HG03521 (cell line): ENCODE measurements around the gene LINC01488.

Source experiments
- ATAC-seq: cut with Tn5 transposase; IDR thresholded peaks from one replicate; pipeline ENCODE4 v1.9.1; 2021; ENCODE audit warnings: mild to moderate bottlenecking, moderate library complexity; ENCODE audit not compliant: unreplicated experiment

LINC01488 gene

GRCh38 chr11:69481393-69481844 lies at the start of gene LINC01488:
Gene LINC01488 (plus strand): TSS chr11:69481663.
- ATAC-seq = no peak

GRCh38 chr11:69431893-69432738 lies 49.3 kb upstream of the LINC01488 start:
- no peak for ATAC-seq

GRCh38 chr11:69433741-69434140 lies 47.7 kb upstream of the LINC01488 start:
- ATAC-seq = no peak

GRCh38 chr11:69434471-69434931 lies 47.0 kb upstream of the LINC01488 start:
- ATAC-seq = no peak

- ATAC-seq = no peak
Measured at GRCh38 chr11:69435161-69435986, 46.1 kb upstream of the LINC01488 start.

- no peak for ATAC-seq
Measured at GRCh38 chr11:69436041-69436982, 45.2 kb upstream of the LINC01488 start.

- ATAC-seq = no peak
Measured at GRCh38 chr11:69437001-69437875, 44.2 kb upstream of the LINC01488 start.

- no peak for ATAC-seq
Measured at GRCh38 chr11:69437876-69438205, 43.6 kb upstream of the LINC01488 start.

GRCh38 chr11:69438286-69438920 lies 43.1 kb upstream of the LINC01488 start:
- no peak for ATAC-seq

- ATAC-seq = no peak
Measured at GRCh38 chr11:69439127-69439526, 42.3 kb upstream of the LINC01488 start.

GRCh38 chr11:69439651-69440464 lies 41.6 kb upstream of the LINC01488 start:
- ATAC-seq = no peak

- ATAC-seq = no peak
Measured at GRCh38 chr11:69440876-69441275, 40.6 kb upstream of the LINC01488 start.

GRCh38 chr11:69442012-69442806 lies 39.3 kb upstream of the LINC01488 start:
- ATAC-seq = no peak

GRCh38 chr11:69442807-69443137 lies 38.7 kb upstream of the LINC01488 start:
- no peak for ATAC-seq

- peak; percentile 83 for ATAC-seq
Measured at GRCh38 chr11:69443138-69443967, 38.1 kb upstream of the LINC01488 start.

- ATAC-seq = no peak
Measured at GRCh38 chr11:69443968-69444364, 37.5 kb upstream of the LINC01488 start.
